Ishikawa (cell line): ENCODE results near the gene BCO1.
A peak's percentile ranks its signal among the peaks of the same experiment; 100 is the strongest.

Experiments used
- CEBPB ChIP-seq: IDR thresholded peaks from 2 replicates; pipeline ENCODE4 v1.6.1; 2012
- CREB1 ChIP-seq: IDR thresholded peaks from 2 replicates; pipeline ENCODE4 v1.6.1; 2012; ENCODE audit warnings: low read depth
- EGR1 ChIP-seq: IDR thresholded peaks from 2 replicates; pipeline ENCODE4 v1.6.1; 2012
- EP300 ChIP-seq: IDR thresholded peaks from 2 replicates; pipeline ENCODE4 v1.6.1; 2012; ENCODE audit warnings: borderline replicate concordance
- FOXM1 ChIP-seq: IDR thresholded peaks from 2 replicates; pipeline ENCODE4 v1.6.1; 2012; ENCODE audit warnings: low read depth, borderline replicate concordance
- MAX ChIP-seq: IDR thresholded peaks from 2 replicates; pipeline ENCODE4 v1.6.1; 2012
- NFIC ChIP-seq: IDR thresholded peaks from 2 replicates; pipeline ENCODE4 v1.6.1; 2012
- RAD21 ChIP-seq: IDR thresholded peaks from 2 replicates; pipeline ENCODE4 v1.6.1; 2012; ENCODE audit warnings: low read depth
- TAF1 ChIP-seq: IDR thresholded peaks from 2 replicates; pipeline ENCODE4 v1.6.1; 2012; ENCODE audit warnings: low read depth, mild to moderate bottlenecking
- TCF12 ChIP-seq: IDR thresholded peaks from 2 replicates; pipeline ENCODE4 v1.6.1; 2012; ENCODE audit warnings: low read depth
- TEAD4 ChIP-seq: IDR thresholded peaks from 2 replicates; pipeline ENCODE4 v1.6.1; 2012
- YY1 ChIP-seq: IDR thresholded peaks from 2 replicates; pipeline ENCODE4 v1.6.1; 2012; ENCODE audit warnings: low read depth
- ZBTB7A ChIP-seq: IDR thresholded peaks from 2 replicates; pipeline ENCODE4 v1.6.1; 2012; ENCODE audit warnings: low read depth
- TF ChIP-seq, protein P1 (sequence below): IDR thresholded peaks from 2 replicates; pipeline ENCODE4 v1.6.1; 2012; ENCODE audit warnings: low read depth, mild to moderate bottlenecking

- TF ChIP-seq RAD21 (peak; percentile 54; the same call in 1 of the 2 replicates), CREB1 (no peak), TAF1 (no peak), YY1 (no peak), MAX (no peak), EP300 (no peak), TCF12 (no peak), ZBTB7A (no peak), CEBPB (no peak), NFIC (no peak), EGR1 (no peak), FOXM1 (no peak), TEAD4 (no peak)
- TF ChIP-seq, protein P1, sequence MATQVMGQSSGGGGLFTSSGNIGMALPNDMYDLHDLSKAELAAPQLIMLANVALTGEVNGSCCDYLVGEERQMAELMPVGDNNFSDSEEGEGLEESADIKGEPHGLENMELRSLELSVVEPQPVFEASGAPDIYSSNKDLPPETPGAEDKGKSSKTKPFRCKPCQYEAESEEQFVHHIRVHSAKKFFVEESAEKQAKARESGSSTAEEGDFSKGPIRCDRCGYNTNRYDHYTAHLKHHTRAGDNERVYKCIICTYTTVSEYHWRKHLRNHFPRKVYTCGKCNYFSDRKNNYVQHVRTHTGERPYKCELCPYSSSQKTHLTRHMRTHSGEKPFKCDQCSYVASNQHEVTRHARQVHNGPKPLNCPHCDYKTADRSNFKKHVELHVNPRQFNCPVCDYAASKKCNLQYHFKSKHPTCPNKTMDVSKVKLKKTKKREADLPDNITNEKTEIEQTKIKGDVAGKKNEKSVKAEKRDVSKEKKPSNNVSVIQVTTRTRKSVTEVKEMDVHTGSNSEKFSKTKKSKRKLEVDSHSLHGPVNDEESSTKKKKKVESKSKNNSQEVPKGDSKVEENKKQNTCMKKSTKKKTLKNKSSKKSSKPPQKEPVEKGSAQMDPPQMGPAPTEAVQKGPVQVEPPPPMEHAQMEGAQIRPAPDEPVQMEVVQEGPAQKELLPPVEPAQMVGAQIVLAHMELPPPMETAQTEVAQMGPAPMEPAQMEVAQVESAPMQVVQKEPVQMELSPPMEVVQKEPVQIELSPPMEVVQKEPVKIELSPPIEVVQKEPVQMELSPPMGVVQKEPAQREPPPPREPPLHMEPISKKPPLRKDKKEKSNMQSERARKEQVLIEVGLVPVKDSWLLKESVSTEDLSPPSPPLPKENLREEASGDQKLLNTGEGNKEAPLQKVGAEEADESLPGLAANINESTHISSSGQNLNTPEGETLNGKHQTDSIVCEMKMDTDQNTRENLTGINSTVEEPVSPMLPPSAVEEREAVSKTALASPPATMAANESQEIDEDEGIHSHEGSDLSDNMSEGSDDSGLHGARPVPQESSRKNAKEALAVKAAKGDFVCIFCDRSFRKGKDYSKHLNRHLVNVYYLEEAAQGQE: no peak
Measured at GRCh38 chr16:81198635-81199034, 39.9 kb upstream of the BCO1 start.
